Activated T-helper 17 cell treated with anti-CD3 and anti-CD28 coated beads, Interleukin-2, amount 50 U/mL, for 72 hours (primary cell): ENCODE results near the gene TMEM53. TPM values are rescaled to one million over a fixed set of nuclear protein-coding genes. Genes with fewer than 3 reads are reported as not detected.

Experiments used
- ATAC-seq: fragments of 150-1000 bp; cut with Tn5 transposase; replicated peaks from 2 replicates; pipeline ENCODE4 v1.10.0; 2021; ENCODE audit warnings: mild to moderate bottlenecking, moderate library complexity
- H3K27ac Mint-ChIP-seq: one replicate; pipeline ENCODE4 v1.8.0; 2022; ENCODE audit warnings: mixed read lengths
- H3K27me3 Mint-ChIP-seq: one replicate; pipeline ENCODE4 v1.8.0; 2022; ENCODE audit warnings: mixed read lengths
- H3K36me3 Mint-ChIP-seq: one replicate; pipeline ENCODE4 v1.8.0; 2022; ENCODE audit warnings: low read depth, mild to moderate bottlenecking, mixed read lengths
- H3K4me1 Mint-ChIP-seq: one replicate; pipeline ENCODE4 v1.8.0; 2022; ENCODE audit warnings: mixed read lengths
- H3K4me3 Mint-ChIP-seq: one replicate; pipeline ENCODE4 v1.8.0; 2022; ENCODE audit warnings: mild to moderate bottlenecking, mixed read lengths
- H3K9me3 Mint-ChIP-seq: one replicate; pipeline ENCODE4 v1.8.0; 2022; ENCODE audit warnings: mixed read lengths
- total RNA-seq, 2 donors: library from RNA; stranded (reverse); gene quantifications; one replicate each; pipeline ENCODE4 v1.2.3, GENCODE V29; 2022

Gene TMEM53
- total RNA-seq, 2 donors from 2014 or later, result 3.5 to 4.2 TPM

- no peak for ATAC-seq
- Mint-ChIP-seq H3K4me3 (no peak overlapping the region), H3K4me1 (no peaks in the 10 kb centered on the region), H3K27ac (no peak overlapping the region), H3K9me3 (no peaks in the 10 kb centered on the region), H3K27me3 (peaks cover 5% of the 10 kb centered on the region), H3K36me3 (no peaks in the 10 kb centered on the region)
These were observed 15.1 kb upstream of the TMEM53 start for GRCh38 chr1:44689447-44689765.

- Mint-ChIP-seq H3K27me3 (peaks cover 5% of the 10 kb centered on the region), H3K4me3 (no peak overlapping the region), H3K27ac (no peak overlapping the region), H3K4me1 (no peaks in the 10 kb centered on the region), H3K9me3 (no peaks in the 10 kb centered on the region), H3K36me3 (no peaks in the 10 kb centered on the region)
- no peak for ATAC-seq
These were observed 14.6 kb upstream of the TMEM53 start for GRCh38 chr1:44688760-44689446.

GRCh38 chr1:44685881-44686280, 11.6 kb upstream of the TMEM53 start:
- Mint-ChIP-seq H3K36me3 (no peaks in the 10 kb centered on the region), H3K9me3 (no peaks in the 10 kb centered on the region), H3K27ac (no peak overlapping the region), H3K4me3 (no peak overlapping the region), H3K27me3 (no peaks in the 10 kb centered on the region), H3K4me1 (no peaks in the 10 kb centered on the region)
- ATAC-seq, result no peak

GRCh38 chr1:44685218-44685617, 10.9 kb upstream of the TMEM53 start:
- no peaks in the 10 kb centered on the region for H3K36me3 Mint-ChIP-seq

GRCh38 chr1:44684525-44684924, 10.2 kb upstream of the TMEM53 start:
- ATAC-seq, result no peak
- H3K27me3 Mint-ChIP-seq, result no peaks in the 10 kb centered on the region
- H3K9me3 Mint-ChIP-seq, result no peaks in the 10 kb centered on the region
- H3K36me3 Mint-ChIP-seq, result no peaks in the 10 kb centered on the region
- no peaks in the 10 kb centered on the region for H3K4me1 Mint-ChIP-seq
- no peak overlapping the region for H3K27ac Mint-ChIP-seq
- H3K4me3 Mint-ChIP-seq, result no peak overlapping the region

More at GRCh38 chr1:44685218-44685617, 10.9 kb upstream of the TMEM53 start:
- no peaks in the 10 kb centered on the region for H3K4me1 Mint-ChIP-seq
- H3K4me3 Mint-ChIP-seq, result no peak overlapping the region
- no peaks in the 10 kb centered on the region for H3K9me3 Mint-ChIP-seq
- H3K27me3 Mint-ChIP-seq, result no peaks in the 10 kb centered on the region
- no peak for ATAC-seq
- no peak overlapping the region for H3K27ac Mint-ChIP-seq

- H3K9me3 Mint-ChIP-seq, result no peaks in the 10 kb centered on the region
- ATAC-seq, result no peak
- H3K4me3 Mint-ChIP-seq, result no peak overlapping the region
- no peak overlapping the region for H3K27ac Mint-ChIP-seq
- no peaks in the 10 kb centered on the region for H3K36me3 Mint-ChIP-seq
- no peaks in the 10 kb centered on the region for H3K4me1 Mint-ChIP-seq
- H3K27me3 Mint-ChIP-seq, result no peaks in the 10 kb centered on the region
These were observed 8.6 kb upstream of the TMEM53 start for GRCh38 chr1:44682883-44683265.

GRCh38 chr1:44681905-44682882, 7.9 kb upstream of the TMEM53 start:
- Mint-ChIP-seq H3K9me3 (no peaks in the 10 kb centered on the region), H3K4me3 (no peak overlapping the region), H3K36me3 (no peaks in the 10 kb centered on the region), H3K27ac (no peak overlapping the region), H3K4me1 (no peaks in the 10 kb centered on the region), H3K27me3 (no peaks in the 10 kb centered on the region)
- ATAC-seq, result no peak

GRCh38 chr1:44679468-44679867, 5.2 kb upstream of the TMEM53 start:
- ATAC-seq, result no peak
- H3K27ac Mint-ChIP-seq, result no peak overlapping the region
- no peak overlapping the region for H3K4me3 Mint-ChIP-seq
- H3K4me1 Mint-ChIP-seq, result peaks cover 7% of the 10 kb centered on the region
- H3K36me3 Mint-ChIP-seq, result no peaks in the 10 kb centered on the region
- no peaks in the 10 kb centered on the region for H3K9me3 Mint-ChIP-seq
- no peaks in the 10 kb centered on the region for H3K27me3 Mint-ChIP-seq

- Mint-ChIP-seq H3K4me1 (peaks cover 7% of the 10 kb centered on the region), H3K9me3 (no peaks in the 10 kb centered on the region), H3K27ac (no peak overlapping the region), H3K27me3 (no peaks in the 10 kb centered on the region), H3K36me3 (no peaks in the 10 kb centered on the region), H3K4me3 (no peak overlapping the region)
- ATAC-seq, result no peak
These were observed 4.3 kb upstream of the TMEM53 start for GRCh38 chr1:44678626-44679025.

- no peak for ATAC-seq
- Mint-ChIP-seq H3K4me3 (no peak overlapping the region), H3K4me1 (peaks cover 7% of the 10 kb centered on the region), H3K9me3 (no peaks in the 10 kb centered on the region), H3K27ac (no peak overlapping the region), H3K36me3 (no peaks in the 10 kb centered on the region), H3K27me3 (no peaks in the 10 kb centered on the region)
These were observed 3.8 kb upstream of the TMEM53 start for GRCh38 chr1:44678120-44678519.

- no peak overlapping the region for H3K4me3 Mint-ChIP-seq
- peaks cover 9% of the 10 kb centered on the region for H3K4me1 Mint-ChIP-seq
- no peaks in the 10 kb centered on the region for H3K9me3 Mint-ChIP-seq
- no peak overlapping the region for H3K27ac Mint-ChIP-seq
- H3K36me3 Mint-ChIP-seq, result no peaks in the 10 kb centered on the region
- no peaks in the 10 kb centered on the region for H3K27me3 Mint-ChIP-seq
- ATAC-seq, result no peak
These were observed 3.0 kb upstream of the TMEM53 start for GRCh38 chr1:44677201-44677766.

- H3K9me3 Mint-ChIP-seq, result no peaks in the 10 kb centered on the region
- no peaks in the 10 kb centered on the region for H3K27me3 Mint-ChIP-seq
- H3K4me1 Mint-ChIP-seq, result peaks cover 15% of the 10 kb centered on the region
These were observed 2.4 kb upstream of the TMEM53 start for GRCh38 chr1:44676484-44677200.

GRCh38 chr1:44675186-44675585, 905 bp upstream of the TMEM53 start:
- Mint-ChIP-seq H3K27me3 (no peaks in the 10 kb centered on the region), H3K36me3 (no peaks in the 10 kb centered on the region), H3K4me1 (peaks cover 18% of the 10 kb centered on the region), H3K9me3 (no peaks in the 10 kb centered on the region), H3K27ac (peak overlapping the region; percentile 83), H3K4me3 (peak overlapping the region; percentile 85)
- no peak for ATAC-seq

More at GRCh38 chr1:44676484-44677200, 2.4 kb upstream of the TMEM53 start:
- H3K36me3 Mint-ChIP-seq, result no peaks in the 10 kb centered on the region
- no peak for ATAC-seq
- H3K27ac Mint-ChIP-seq, result no peak overlapping the region
- H3K4me3 Mint-ChIP-seq, result no peak overlapping the region

- peak overlapping the region; percentile 83 for H3K27ac Mint-ChIP-seq
- H3K27me3 Mint-ChIP-seq, result no peaks in the 10 kb centered on the region
These were observed 587 bp downstream of the TMEM53 start for GRCh38 chr1:44673675-44674112.

More at GRCh38 chr1:44673675-44674112, 587 bp downstream of the TMEM53 start:
- Mint-ChIP-seq H3K9me3 (no peaks in the 10 kb centered on the region), H3K4me1 (peaks cover 18% of the 10 kb centered on the region), H3K4me3 (peak overlapping the region; percentile 85), H3K36me3 (no peaks in the 10 kb centered on the region)
- no peak for ATAC-seq
